ENCODE measurements around the gene SPOP. TPM values are rescaled to one million over a fixed set of nuclear protein-coding genes. Genes with fewer than 3 reads are reported as not detected.
A peak's percentile ranks its signal among the peaks of the same experiment; 100 is the strongest.

SPOP gene
- total RNA-seq, 3 donors from 2014 or later = 61.4 to 78.1 (median 71.9) TPM

DNA sequence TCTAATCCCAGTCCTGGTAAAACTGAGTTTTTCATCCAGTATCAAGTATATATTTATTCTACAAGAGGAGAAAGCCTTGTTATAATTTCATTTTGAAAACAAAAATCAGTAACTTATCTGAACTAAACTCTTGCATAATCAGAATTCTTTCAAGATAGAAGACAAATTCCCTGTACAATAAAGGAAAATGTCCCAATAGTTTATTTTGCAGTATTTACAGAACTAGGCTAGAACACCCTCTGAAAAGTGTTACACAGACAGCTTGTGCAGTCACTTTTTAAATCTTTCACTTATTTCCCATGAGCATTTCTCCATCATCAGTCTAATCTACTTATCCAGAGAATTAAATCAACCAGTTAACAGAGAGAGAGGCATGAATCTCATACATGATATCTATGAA is 48.5 kb downstream of the SPOP start:
- no peak for DNase-seq
- H3K4me1 Mint-ChIP-seq (ENCODE audit: low read depth) = peaks cover 40% of the 10 kb centered on the region
- H3K27me3 Mint-ChIP-seq (ENCODE audit: low read depth) = no peaks in the 10 kb centered on the region
- peaks cover 1% of the 10 kb centered on the region for H3K36me3 Mint-ChIP-seq (ENCODE audit: insufficient read depth)
- no peaks in the 10 kb centered on the region for H3K9me3 Mint-ChIP-seq
- H3K4me3 Mint-ChIP-seq = no peak overlapping the region
- no peak for ATAC-seq

DNA sequence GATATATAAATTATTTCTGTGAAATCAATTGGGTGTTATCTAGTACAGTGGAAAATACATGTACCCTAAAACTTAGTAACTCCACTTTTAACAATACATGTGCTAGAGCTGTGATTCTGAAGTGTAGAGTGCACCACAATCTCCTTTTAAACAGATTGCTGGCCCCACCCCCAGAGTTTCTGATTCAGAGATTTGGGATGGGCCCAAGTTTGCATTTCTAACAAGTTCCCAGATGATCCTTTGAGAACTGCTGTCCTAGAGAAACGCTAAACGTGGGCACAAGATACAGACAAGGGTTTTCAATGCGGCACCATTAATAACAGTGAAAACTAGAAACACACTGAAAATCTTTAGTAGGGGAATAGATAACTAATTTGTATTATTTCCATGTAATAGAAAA is 53.0 kb downstream of the SPOP start:
- no peaks in the 10 kb centered on the region for H3K9me3 Mint-ChIP-seq
- no peak overlapping the region for H3K4me3 Mint-ChIP-seq
- no peak for ATAC-seq
- H3K4me1 Mint-ChIP-seq (ENCODE audit: low read depth) = peaks cover 31% of the 10 kb centered on the region
- peaks cover 21% of the 10 kb centered on the region for H3K36me3 Mint-ChIP-seq (ENCODE audit: insufficient read depth)
- no peak for DNase-seq
- no peaks in the 10 kb centered on the region for H3K27me3 Mint-ChIP-seq (ENCODE audit: low read depth)

DNA sequence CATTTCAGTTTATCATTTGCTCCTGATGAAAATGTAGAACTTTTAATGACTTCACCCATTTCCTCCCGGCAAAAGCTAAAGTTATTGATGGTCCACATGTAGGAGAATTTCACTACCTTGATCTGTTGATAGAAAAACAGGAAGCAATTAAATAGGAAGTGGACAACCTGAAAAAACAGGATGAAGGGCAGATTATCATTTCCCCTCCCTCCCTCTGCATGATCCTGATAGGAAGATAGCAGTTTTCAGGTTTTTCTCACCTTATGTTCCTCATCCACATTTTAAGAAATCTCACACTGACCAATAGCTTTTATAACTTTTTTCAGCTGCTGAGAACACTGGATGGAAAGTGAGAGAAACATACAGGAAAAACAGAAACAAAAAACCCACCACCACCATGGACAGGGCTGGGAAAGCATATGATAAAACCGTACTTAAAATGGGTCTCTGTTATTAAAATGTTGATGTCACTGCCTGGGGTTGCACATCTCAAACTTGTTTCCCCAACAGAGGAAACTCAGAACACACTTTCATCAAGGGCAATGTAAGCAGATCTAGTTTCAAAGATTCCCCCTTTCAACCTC is 55.9 kb downstream of the SPOP start:
- peaks cover 27% of the 10 kb centered on the region for H3K4me1 Mint-ChIP-seq (ENCODE audit: low read depth)
- ATAC-seq = no peak
- no peak overlapping the region for H3K4me3 Mint-ChIP-seq
- H3K9me3 Mint-ChIP-seq = no peaks in the 10 kb centered on the region
- H3K27me3 Mint-ChIP-seq (ENCODE audit: low read depth) = no peaks in the 10 kb centered on the region
- peaks cover 34% of the 10 kb centered on the region for H3K36me3 Mint-ChIP-seq (ENCODE audit: insufficient read depth)
- no peak for DNase-seq

DNA sequence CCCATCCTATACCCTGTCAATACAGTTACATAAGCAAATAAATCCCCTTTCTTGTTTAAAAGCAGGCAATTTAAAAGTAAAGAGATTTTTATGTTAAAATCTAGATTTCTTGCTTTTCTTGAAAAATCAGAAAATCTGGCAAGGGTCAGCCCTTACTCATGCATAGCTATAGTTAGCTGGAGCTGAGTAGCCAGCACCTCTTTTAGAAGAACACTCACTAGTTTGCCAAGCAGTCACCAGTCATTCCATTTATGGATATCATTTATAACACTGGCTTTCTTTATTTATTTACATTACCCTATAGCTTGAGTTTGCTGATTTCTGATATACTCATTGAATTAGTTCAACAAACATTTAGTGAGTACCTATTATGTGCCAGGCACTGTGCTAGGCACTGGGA is 56.5 kb downstream of the SPOP start:
- Mint-ChIP-seq H3K4me3 (no peak overlapping the region), H3K27me3 (ENCODE audit: low read depth) (no peaks in the 10 kb centered on the region), H3K4me1 (ENCODE audit: low read depth) (peaks cover 29% of the 10 kb centered on the region), H3K36me3 (ENCODE audit: insufficient read depth) (peaks cover 38% of the 10 kb centered on the region), H3K9me3 (no peaks in the 10 kb centered on the region)
- DNase-seq = no peak
- no peak for ATAC-seq

DNA sequence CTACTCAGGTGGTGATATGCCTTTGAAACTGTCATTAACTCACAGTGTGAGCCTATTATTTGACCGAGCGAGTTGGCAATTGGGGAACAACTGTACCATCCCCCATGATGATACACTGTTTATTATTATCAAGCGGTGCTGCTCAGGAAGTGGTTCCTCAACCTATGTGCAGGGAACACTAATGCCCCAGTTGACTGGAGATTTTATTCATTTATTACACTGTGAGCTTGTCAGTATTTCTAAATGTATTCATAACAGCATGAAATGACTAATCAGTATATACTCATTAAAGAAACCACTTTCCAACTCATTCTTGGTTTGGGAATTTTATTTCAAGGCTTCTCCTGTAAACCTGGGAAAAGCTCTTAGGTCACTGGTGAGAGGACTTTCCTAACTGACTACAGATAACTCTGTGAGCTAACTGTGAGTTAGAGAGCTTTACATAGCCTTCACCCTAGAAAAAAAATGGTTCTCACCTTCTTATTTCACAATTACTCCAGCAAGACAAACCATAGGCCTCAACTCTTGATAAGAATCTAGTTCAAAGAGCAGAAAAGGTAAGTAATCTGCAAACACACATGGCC is 59.8 kb downstream of the SPOP start:
- DNase-seq (no peak), ATAC-seq (peak; percentile 71 to 80)
- Mint-ChIP-seq H3K27me3 (ENCODE audit: low read depth) (no peaks in the 10 kb centered on the region), H3K9me3 (no peaks in the 10 kb centered on the region), H3K4me1 (ENCODE audit: low read depth) (peaks cover 23% of the 10 kb centered on the region), H3K36me3 (ENCODE audit: insufficient read depth) (peaks cover 41% of the 10 kb centered on the region), H3K4me3 (no peak overlapping the region)

DNA sequence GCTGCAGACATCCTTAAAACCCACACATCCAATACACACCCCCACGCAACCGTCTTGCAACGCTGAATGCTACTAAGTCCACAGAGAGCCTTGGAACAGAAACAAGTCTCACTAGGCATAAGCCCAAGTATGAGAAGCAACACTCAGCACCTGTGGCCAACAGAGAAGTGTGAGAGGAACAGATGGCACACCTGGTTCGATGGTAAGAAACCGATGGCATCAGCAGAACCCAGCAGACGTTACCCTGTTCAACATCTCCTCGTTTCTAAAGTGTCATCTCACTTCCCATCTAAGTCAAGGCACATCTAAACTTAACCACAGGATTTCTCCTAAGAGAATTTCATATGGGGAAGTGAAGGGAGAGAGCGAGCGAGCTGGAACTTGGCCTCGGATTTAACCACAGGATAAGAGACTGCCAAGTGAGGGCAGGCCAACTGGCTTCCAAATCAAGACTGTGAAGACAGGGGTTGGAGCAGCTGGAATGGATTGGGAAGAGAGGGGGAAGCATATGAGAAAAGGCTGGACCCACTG is 61.2 kb downstream of the SPOP start:
- H3K9me3 Mint-ChIP-seq = no peaks in the 10 kb centered on the region
- peaks cover 16% of the 10 kb centered on the region for H3K4me1 Mint-ChIP-seq (ENCODE audit: low read depth)
- ATAC-seq (no peak), DNase-seq (no peak)
- H3K27me3 Mint-ChIP-seq (ENCODE audit: low read depth) = no peaks in the 10 kb centered on the region
- no peak overlapping the region for H3K4me3 Mint-ChIP-seq
- H3K36me3 Mint-ChIP-seq (ENCODE audit: insufficient read depth) = peaks cover 39% of the 10 kb centered on the region

- Mint-ChIP-seq H3K4me1 (ENCODE audit: low read depth) (peaks cover 15% of the 10 kb centered on the region), H3K27me3 (ENCODE audit: low read depth) (no peaks in the 10 kb centered on the region), H3K36me3 (ENCODE audit: insufficient read depth) (peaks cover 42% of the 10 kb centered on the region), H3K4me3 (no peak overlapping the region), H3K9me3 (no peaks in the 10 kb centered on the region)
- ATAC-seq (no peak), DNase-seq (no peak)
Measured at GRCh38 chr17:49616086-49616485, 61.8 kb downstream of the SPOP start.

DNA sequence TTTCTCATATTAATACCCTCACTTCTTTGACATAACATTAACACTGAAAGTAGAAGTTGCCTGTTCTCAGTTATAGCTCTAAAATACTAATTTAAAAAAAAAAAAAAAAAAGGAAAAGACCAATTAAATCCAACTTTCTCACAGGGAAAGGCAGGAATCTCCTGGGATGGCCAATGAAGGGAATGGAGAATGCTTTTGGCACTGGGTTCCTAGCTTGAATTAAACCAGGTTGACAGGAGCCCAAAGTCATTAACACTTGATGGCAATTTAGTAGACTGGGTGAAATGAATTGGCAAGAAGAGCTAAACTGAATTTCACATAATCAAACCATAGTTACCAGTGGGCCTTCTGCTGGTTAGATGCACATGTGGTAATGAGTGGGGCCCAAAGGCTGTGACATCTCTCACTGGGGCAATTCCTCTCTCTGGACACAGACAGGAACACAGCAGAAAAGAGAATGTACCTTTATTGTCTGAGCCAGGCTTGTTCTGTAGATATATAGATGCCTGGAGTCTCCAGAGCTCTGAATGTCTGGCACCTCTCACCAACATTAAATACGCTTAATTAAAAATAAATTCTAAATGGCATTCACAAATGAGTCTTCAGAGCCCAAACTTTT is 64.6 kb downstream of the SPOP start:
- no peak for ATAC-seq
- DNase-seq = no peak
- peaks cover 4% of the 10 kb centered on the region for H3K4me1 Mint-ChIP-seq (ENCODE audit: low read depth)
- no peaks in the 10 kb centered on the region for H3K27me3 Mint-ChIP-seq (ENCODE audit: low read depth)
- H3K4me3 Mint-ChIP-seq = no peak overlapping the region
- no peaks in the 10 kb centered on the region for H3K9me3 Mint-ChIP-seq
- H3K36me3 Mint-ChIP-seq (ENCODE audit: insufficient read depth) = peaks cover 44% of the 10 kb centered on the region

DNA sequence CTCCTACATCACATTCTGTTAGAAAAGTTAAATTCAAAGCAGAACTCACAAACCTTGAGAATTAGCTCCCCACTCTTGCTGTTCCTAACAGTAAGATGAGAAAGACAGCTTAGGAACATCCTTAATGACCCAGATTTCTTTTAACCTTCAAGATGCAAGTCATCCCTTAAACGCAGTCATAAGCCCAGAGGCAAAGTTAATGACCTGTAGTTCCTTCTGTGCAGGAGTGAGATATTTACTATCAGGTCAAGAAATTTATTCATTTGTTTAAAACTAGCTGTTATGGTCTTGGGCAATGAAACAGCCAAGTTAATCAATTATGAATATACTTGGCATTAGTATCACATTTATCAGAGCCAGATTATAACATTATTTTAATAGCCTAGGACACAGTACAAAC is 65.2 kb downstream of the SPOP start:
- DNase-seq = no peak
- Mint-ChIP-seq H3K36me3 (ENCODE audit: insufficient read depth) (peaks cover 44% of the 10 kb centered on the region), H3K27me3 (ENCODE audit: low read depth) (no peaks in the 10 kb centered on the region), H3K9me3 (no peaks in the 10 kb centered on the region), H3K4me3 (no peak overlapping the region), H3K4me1 (ENCODE audit: low read depth) (peaks cover 2% of the 10 kb centered on the region)
- ATAC-seq = no peak

DNA sequence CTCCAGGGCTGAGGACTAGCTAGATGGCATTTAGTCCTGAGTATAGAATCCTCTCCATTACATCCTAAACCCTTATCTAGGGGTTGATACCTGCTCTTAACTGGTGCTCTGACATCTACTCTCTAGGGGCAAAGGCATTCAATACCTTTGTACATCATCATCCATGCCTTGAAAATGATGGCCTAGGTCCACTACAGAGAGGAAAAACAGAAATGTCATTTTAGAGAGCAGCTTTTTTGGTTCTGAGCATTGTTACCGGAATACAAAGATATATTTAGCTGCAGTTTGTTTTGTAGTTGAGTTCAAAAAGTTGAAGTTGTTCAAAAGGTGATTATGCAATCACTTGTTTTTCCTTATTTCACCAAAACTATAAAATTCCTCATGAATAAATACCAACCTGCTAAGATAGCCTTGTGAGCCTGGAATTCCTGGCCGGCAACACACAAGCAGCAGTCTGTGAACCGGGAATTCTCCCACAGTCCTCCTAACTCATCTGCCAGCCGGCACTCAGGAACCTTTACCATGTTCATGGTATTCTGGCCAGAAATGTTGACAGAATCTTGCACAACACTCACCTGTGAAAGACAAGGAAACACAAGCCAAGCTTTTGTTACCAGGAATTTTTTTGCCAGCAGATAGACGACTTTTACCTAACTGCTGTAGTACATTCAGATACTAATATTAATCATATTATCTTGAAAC is 66.9 kb downstream of the SPOP start:
- ATAC-seq = no peak
- Mint-ChIP-seq H3K36me3 (ENCODE audit: insufficient read depth) (peaks cover 45% of the 10 kb centered on the region), H3K27me3 (ENCODE audit: low read depth) (no peaks in the 10 kb centered on the region), H3K9me3 (no peaks in the 10 kb centered on the region), H3K4me1 (ENCODE audit: low read depth) (no peaks in the 10 kb centered on the region), H3K4me3 (no peak overlapping the region)
- no peak for DNase-seq

- H3K36me3 Mint-ChIP-seq (ENCODE audit: insufficient read depth) = peaks cover 33% of the 10 kb centered on the region
Measured at GRCh38 chr17:49604314-49604869, 73.5 kb downstream of the SPOP start.

GRCh38 chr17:49603720-49604119 is 74.2 kb downstream of the SPOP start:
- ATAC-seq = no peak
- Mint-ChIP-seq H3K27me3 (ENCODE audit: low read depth) (no peaks in the 10 kb centered on the region), H3K9me3 (no peaks in the 10 kb centered on the region), H3K4me1 (ENCODE audit: low read depth) (no peaks in the 10 kb centered on the region), H3K4me3 (no peak overlapping the region), H3K36me3 (ENCODE audit: insufficient read depth) (peaks cover 31% of the 10 kb centered on the region)
- no peak for DNase-seq

More at GRCh38 chr17:49604314-49604869, 73.5 kb downstream of the SPOP start:
- DNase-seq (no peak), ATAC-seq (no peak)
- no peaks in the 10 kb centered on the region for H3K4me1 Mint-ChIP-seq (ENCODE audit: low read depth)
- no peaks in the 10 kb centered on the region for H3K27me3 Mint-ChIP-seq (ENCODE audit: low read depth)
- H3K4me3 Mint-ChIP-seq = no peak overlapping the region
- H3K9me3 Mint-ChIP-seq = no peaks in the 10 kb centered on the region

DNA sequence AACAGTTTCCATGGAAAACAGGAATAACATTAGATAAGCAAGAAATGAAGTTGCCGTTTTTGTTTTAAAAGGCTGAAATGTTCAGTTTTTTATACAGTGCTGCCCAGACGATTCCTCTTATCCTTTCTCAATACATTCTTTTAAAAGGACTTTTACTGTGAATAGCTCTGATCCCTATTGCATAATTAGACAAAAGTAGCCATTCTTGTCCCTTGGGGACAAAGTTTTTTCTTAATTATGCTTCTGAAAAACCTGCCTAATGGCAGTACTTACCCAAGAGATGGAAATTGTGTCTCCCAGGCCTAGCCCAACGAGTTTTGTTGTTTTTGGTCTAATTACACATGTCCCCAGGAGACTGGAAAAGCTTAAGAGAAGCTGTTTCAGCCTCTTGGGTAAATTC is 74.7 kb downstream of the SPOP start:
- Mint-ChIP-seq H3K4me1 (ENCODE audit: low read depth) (no peaks in the 10 kb centered on the region), H3K27me3 (ENCODE audit: low read depth) (no peaks in the 10 kb centered on the region), H3K9me3 (no peaks in the 10 kb centered on the region), H3K4me3 (no peak overlapping the region), H3K36me3 (ENCODE audit: insufficient read depth) (peaks cover 30% of the 10 kb centered on the region)
- DNase-seq (no peak), ATAC-seq (no peak)

GRCh38 chr17:49602783-49603182 is 75.1 kb downstream of the SPOP start:
- ATAC-seq = no peak
- Mint-ChIP-seq H3K27me3 (ENCODE audit: low read depth) (no peaks in the 10 kb centered on the region), H3K36me3 (ENCODE audit: insufficient read depth) (peaks cover 30% of the 10 kb centered on the region)

More at GRCh38 chr17:49602783-49603182, 75.1 kb downstream of the SPOP start:
- Mint-ChIP-seq H3K4me3 (no peak overlapping the region), H3K4me1 (ENCODE audit: low read depth) (no peaks in the 10 kb centered on the region), H3K9me3 (no peaks in the 10 kb centered on the region)
- no peak for DNase-seq
